Left forelimb (tissue), 1 donor: ENCODE measurements around the gene YJEFN3.

Experiments
- DNase-seq: peaks from one replicate; pipeline ENCODE4 v3.0.0-alpha.2; 2018; ENCODE audit warnings: low spot score

The YJEFN3 gene

GRCh38 chr19:19498255-19498991 is 30.3 kb upstream of the YJEFN3 start:
- DNase-seq, result no peak

DNA sequence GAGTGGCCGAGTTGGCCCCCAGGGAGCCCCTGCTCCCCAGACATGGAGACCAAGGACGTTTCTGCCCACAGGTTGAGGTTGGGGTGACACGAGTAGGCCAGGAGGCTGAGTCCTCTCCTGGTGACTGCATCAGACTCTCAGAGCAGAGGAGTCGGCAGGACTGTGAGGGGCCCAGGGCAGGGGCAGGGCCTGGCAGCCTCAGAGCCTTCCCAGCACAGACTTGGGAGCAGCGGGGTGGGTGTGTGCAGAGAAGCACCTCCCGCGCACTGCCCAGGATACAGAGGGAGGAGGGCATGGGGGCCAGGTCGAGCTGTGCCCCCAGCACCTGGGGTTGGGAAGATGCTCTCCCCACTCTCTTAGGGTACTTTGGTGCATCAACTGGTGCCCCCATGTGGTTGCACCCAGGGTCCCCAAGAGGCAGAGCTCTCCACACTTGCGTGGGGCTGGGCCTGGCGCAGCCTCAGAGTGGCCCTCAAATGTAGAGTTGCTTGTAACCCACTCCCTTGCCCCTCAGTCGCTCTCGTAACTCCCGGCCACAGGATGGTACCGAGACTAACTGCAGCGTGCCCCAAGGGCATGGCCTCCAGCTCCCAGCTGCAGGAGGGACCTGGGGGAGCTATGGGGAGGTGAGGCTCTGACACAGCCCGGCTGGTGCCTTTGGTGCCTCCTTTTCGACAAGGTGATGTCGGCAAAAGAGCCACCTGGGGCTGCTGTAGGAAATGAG is 29.3 kb upstream of the YJEFN3 start:
- DNase-seq, result no peak

DNA sequence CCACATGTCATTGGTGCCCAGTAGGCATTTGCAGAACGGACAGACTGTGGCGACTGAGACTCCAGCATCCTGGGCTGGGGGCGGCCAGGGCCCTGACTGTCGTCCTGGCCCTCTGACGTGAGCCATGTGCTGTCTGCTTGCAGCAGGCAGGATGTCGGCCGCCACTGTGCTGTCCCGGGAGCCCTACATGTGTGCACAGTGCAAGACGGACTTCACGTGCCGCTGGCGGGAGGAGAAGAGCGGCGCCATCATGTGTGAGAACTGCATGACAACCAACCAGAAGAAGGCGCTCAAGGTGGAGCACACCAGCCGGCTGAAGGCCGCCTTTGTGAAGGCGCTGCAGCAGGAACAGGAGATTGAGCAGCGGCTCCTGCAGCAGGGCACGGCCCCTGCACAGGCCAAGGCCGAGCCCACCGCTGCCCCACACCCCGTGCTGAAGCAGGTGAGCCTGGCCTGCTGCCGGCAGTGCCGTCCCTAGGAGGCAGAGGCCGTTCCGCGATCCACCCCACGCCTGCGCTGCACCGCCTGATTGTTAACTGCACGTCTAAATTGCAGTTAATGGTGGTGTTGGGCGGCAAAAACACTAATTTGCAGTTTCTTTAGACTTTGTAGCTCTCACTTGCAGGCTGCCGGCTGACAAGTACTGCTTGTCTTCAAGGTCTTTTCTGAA is 27.6 kb upstream of the YJEFN3 start:
- no peak for DNase-seq

GRCh38 chr19:19501798-19502197 is 26.9 kb upstream of the YJEFN3 start:
- DNase-seq, result no peak

DNA sequence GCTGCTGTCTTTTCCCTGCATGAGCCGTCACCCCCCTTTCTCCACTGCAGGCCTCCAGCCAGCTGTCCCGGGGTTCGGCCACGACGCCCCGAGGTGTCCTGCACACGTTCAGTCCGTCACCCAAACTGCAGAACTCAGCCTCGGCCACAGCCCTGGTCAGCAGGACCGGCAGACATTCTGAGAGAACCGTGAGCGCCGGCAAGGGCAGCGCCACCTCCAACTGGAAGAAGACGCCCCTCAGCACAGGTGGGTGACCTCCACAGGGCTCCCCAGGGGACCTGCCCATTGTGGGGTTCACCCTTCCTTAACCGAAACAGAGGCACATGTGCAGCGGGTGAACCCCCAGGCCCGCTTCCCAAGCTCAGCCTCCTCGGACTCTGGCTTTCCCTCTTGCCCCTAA is 26.4 kb upstream of the YJEFN3 start:
- no peak for DNase-seq

GRCh38 chr19:19502808-19503602 is 25.7 kb upstream of the YJEFN3 start:
- no peak for DNase-seq

DNA sequence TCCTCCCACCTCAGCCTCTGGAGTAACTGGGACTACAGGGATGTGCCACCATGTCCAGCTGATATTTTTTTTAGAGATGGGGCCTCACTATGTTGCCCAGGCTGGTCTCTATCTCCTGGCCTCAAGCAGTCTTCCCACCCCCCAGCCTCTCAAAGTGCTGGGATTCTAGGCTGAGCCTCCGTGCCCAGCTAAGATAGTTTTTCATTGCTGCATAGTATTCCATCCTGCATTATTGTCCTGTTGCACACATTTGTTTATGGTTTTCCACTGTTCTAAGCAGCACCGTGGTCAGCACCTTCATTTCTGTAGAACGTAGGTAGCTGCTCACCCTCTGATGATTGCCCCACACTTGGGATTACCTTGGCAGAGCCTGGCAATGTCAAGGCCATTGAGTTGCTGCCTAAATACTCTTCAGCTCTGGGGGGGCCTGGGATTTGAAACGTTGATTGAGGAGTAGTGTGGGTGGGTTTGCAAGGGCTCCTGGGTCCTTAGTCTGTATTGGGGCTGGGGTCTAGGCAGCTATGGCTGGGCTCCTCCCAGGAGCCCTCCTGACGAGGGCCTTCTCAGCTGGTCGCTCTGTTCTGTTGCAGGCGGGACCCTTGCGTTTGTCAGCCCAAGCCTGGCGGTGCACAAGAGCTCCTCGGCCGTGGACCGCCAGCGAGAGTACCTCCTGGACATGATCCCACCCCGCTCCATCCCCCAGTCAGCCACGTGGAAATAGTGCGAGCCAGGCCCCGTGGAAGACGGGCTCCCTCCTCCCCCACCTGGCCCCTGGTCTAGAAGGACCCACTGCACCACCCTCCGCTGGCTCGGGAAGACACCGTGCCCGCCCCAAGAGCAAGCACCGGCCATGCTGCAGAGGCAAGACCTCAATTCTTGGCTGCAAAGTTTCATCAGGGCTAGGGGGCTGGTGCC is 23.7 kb upstream of the YJEFN3 start:
- DNase-seq, result no peak

GRCh38 chr19:19505669-19506326 is 22.9 kb upstream of the YJEFN3 start:
- DNase-seq, result no peak

- DNase-seq, result no peak
Observed at GRCh38 chr19:19506592-19506991, 22.1 kb upstream of the YJEFN3 start.

DNA sequence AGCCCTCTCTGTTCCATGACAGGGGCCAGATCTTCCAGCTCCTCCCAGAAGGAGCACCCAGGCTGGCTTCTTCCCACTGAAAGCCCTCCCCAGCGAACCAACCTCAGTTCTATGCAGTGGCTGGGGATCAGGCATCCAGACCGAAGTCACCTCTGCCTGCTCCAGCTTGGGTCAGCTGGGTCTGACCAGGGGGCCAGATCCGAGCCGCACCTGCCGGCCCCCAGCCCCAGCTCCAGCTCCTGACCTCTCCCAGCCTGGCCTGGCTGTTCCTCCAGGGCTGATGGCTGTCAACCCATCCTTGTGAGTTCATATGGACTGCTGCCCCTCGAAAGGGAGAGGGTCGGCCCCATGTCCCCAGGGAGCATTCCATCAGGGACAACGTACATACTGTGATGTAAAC is 21.4 kb upstream of the YJEFN3 start:
- DNase-seq, result no peak

DNA sequence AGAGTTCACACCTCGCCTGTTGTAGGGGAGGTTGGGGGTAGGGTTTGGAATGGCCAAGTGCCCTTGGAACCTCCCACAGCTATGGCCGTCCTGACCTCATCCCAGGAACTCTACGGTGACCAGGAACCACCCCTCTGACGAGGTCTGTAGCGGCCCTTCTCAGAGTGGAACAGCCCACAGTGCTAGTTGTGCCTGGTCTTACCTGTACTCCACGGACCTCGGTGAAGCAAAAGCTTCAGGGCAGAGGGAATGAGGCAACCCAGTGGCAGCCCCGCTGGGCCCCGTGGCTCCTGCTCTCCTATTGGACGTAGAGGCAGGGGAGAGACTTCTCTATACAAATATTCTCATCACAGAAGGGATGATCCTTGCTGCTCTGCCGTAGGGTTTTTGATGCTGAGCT is 20.5 kb upstream of the YJEFN3 start:
- DNase-seq, result no peak

GRCh38 chr19:19510432-19510831 is 18.3 kb upstream of the YJEFN3 start:
- no peak for DNase-seq

DNA sequence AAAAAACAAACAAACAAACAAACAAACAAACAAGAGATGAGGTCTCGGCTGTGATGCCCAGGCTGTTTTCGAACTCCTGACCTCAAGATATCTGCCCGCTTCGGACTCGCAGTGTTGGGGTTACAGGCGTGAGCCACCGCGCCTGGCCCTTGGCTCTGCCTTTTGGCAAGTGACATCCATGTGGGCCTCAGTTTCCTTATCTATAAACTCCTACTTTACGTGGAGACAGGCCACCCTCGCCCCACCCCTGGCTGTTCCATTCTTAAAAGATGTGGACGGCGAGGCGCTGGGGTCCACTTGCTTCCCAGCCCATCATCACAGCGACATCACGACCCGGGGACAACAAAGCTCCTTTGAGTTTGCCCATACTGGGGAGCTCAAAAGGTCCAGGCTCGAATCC is 15.0 kb upstream of the YJEFN3 start:
- no peak for DNase-seq

GRCh38 chr19:19514215-19514657 is 14.5 kb upstream of the YJEFN3 start:
- no peak for DNase-seq

DNA sequence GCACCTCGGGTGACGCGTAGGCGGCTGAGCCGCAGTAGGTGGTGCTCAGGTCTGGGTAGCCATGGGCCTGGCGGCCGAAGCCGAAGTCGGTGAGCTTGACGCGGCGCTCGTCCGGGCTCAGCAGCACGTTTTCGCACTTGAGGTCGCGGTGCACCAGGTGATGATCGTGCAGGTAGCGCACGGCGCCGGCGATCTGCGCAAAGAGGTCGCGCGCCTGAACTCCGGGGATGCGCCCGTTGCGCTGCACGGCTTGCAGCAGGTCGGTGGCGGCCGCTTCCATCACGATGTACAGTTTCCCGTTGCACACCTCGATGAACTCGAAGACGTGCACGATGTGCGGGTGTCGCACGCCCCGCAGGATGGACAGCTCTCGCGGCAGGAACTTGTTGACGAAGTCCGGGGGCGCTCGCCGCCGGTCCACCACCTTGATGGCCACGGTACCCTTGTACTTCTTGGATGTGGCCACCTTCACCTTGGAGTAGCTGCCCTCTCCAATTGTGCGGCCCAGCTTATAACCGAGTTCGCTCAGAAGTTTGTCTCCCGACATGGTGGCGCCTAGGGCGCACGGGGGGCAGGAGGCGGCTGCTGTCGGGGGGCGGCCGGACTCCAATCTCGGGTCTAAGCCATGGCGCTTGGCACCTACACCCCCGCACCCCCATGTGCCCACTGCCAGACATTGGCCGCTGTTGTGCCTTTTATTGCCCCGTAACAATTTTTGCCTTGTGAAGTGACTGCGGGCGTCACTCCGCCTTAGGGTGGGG is 13.7 kb upstream of the YJEFN3 start, which contains the start of gene TSSK6:
TSSK6 (minus strand) TSS at position 668 of the 761 bp plus-strand sequence; CDS start at position 547, 121 bp downstream.
- DNase-seq, result no peak

GRCh38 chr19:19515642-19516519 is 12.8 kb upstream of the YJEFN3 start, which contains the start of gene NDUFA13:
NDUFA13 (plus strand) TSS chr19:19516225; CDS start chr19:19516239, 14 bp downstream.
- DNase-seq, result peak; percentile 99

DNA sequence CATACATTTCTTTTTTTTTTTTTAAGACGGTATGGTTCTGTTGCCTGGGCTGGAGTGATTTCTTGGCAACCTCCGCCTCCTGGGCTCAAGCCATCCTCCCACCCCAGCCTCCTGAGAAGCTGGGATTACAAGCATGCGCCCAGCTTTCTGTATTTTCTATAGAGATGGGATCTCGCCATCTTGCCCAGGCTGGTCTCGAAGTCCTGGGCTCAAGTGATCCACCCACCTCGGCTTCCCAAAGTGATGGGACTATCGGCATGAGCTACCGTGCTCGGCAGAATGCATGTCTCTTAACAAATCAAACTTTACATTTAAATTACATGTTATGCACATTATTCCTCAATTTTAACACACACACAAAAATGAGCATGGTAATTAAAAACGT is 11.5 kb upstream of the YJEFN3 start:
- no peak for DNase-seq

GRCh38 chr19:19520989-19521388 is 7.7 kb upstream of the YJEFN3 start:
- DNase-seq, result no peak

- DNase-seq, result no peak
Observed at GRCh38 chr19:19523177-19523576, 5.5 kb upstream of the YJEFN3 start.
